ENCODE data around the gene CLEC20A. TPM values are rescaled to one million over a fixed set of nuclear protein-coding genes. Genes with fewer than 3 reads are reported as not detected.

CLEC20A gene
- total and polyA plus RNA-seq, 9 of the 15 experiments (the other 6 are each of a cell fraction or from before 2014, with no cell fraction given): not detected

DNA sequence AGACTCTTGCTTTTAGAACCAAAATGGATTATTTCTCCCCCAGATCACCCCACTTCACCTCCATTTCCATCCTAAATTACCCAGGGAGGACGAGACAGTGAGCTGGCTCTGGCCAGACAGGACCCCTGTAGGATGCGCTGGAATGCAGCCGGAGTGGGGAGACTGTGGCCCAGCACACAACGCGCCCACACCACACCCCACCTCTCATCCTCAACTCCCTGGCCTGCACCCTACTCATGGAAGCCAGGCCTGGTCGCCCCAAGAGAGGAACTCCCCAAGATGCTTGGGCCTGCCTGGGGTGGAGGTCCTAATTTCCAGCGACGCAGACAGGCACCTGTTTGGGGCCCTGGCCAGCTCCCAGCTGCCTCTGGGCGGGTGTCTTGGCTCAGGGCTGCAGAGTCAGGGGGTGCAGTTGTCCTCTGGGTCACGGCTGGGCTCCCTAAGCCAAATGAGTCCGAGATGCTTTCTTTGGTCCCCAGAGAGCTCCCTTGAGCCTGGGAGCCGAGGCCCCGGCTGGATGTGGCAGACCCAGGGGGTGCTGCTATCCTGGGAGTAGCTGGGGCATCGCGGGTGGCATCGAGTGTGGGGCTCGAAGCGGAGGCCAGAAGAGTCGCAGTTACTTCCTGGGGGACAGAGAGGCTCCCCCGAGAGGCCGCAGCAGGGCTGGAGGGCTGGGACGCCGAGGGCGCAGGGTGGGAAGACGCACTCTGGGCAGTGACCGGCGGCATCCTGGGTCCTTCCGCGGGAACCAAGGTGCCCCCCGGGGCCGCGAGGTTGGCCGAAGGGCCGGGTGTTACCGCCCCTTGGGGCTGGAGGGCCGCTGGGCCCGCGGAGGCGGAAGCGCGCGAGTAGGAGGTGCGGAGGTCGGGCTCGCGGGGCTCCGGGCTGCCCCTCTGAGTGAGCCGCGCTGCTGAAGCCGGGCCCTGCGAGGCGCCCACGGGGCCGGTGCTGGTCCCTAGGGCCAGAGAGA lies 10.4 kb downstream of the CLEC20A start:
- no peaks in the 10 kb centered on the region for H3K36me3 ChIP-seq (ENCODE audit: control insufficient read depth, insufficient read depth, low read length)
- H3K4me3 ChIP-seq: no peak overlapping the region
- H4K20me1 ChIP-seq (replicated peaks; ENCODE audit: control insufficient read depth, insufficient read depth, low read length): no peaks in the 10 kb centered on the region
- intact Hi-C loops (cut with micrococcal nuclease) (no loop called here), in situ Hi-C loops (cut with MboI) (no loop called here)
- no peaks in the 10 kb centered on the region; a peak in 1 of 5 replicates for H3K4me1 ChIP-seq (replicated peaks in 1 of 2; ENCODE audit: control insufficient read depth in 2 of 2, insufficient read depth in 2 of 2, low read length in 2 of 2)
- ChIA-PET POLR2A (interaction anchor here (0.6 to 1.4 kb wide), 3 partner anchors 8 to 15 kb away, joined by 3 read pairs; no protein-coding TSS in a partner anchor), CTCF (ENCODE audit: low intra/inter-chr PET ratio) (no interaction called here)
- H2AFZ ChIP-seq (ENCODE audit: low read depth, low read length): no peak overlapping the region
- H3K27me3 ChIP-seq (ENCODE audit: control insufficient read depth in 2 of 2, insufficient read depth in 2 of 2, low read length in 2 of 2): peaks cover 16 to 47% of the 10 kb centered on the region in 2 experiments; a peak in 4 of 5 replicates
- no peak for FAIRE-seq
- ATAC-seq: no peak
- no peaks in the 10 kb centered on the region for H3K79me2 ChIP-seq (ENCODE audit: control insufficient read depth, insufficient read depth, low read length)
- H3K9me3 ChIP-seq (replicated peaks; ENCODE audit: control insufficient read depth, insufficient read depth, low read depth, low read length): no peaks in the 10 kb centered on the region
- no peaks in the 10 kb centered on the region for H3K9me1 ChIP-seq (ENCODE audit: control insufficient read depth, insufficient read depth, low read length)
- no peak overlapping the region for H3K27ac ChIP-seq (ENCODE audit: extremely low read depth, low read depth, low read length)
- no TSS peak for BruUV-seq (replicated peaks)
- no peak for DNase-seq (ENCODE audit: extremely low read depth in 1 of 4, low spot score in 3 of 4)
- WGBS (ENCODE audit: insufficient coverage, low coverage, missing lambda C conversion rate): 7% methylated on average over 43 of the region's 54 CpGs
- no peak overlapping the region for H3K9ac ChIP-seq (ENCODE audit: insufficient read depth in 1 of 2, low read depth in 2 of 2, low read length in 2 of 2)
- no peak overlapping the region for H3K4me2 ChIP-seq (ENCODE audit: insufficient read depth, low read length)
- TF ChIP-seq NUFIP1 (IDR thresholded peaks at IDR 0.05; ENCODE audit: partially characterized antibody) (no peak), DNMT1 (IDR thresholded peaks at IDR 0.05) (no peak), NR2C1 (IDR thresholded peaks at IDR 0.05) (no peak), NR2C1 (tag; IDR thresholded peaks at IDR 0.05) (no peak), EWSR1 (IDR thresholded peaks at IDR 0.05; ENCODE audit: borderline replicate concordance, low read depth, partially characterized antibody) (no peak), ZFPM2 (CRISPR knock-in tag; IDR thresholded peaks at IDR 0.05) (no peak), EHMT2 (IDR thresholded peaks at IDR 0.05) (no peak), ZNF354B (CRISPR knock-in tag; IDR thresholded peaks at IDR 0.05) (no peak), ZBTB1 (CRISPR knock-in tag; IDR thresholded peaks at IDR 0.05; ENCODE audit: borderline replicate concordance, low read depth) (no peak), TAF1 (IDR thresholded peaks at IDR 0.05; ENCODE audit: control insufficient read depth, extremely low read depth, insufficient read depth, low read length, severe bottlenecking) (no peak)
- TF ChIP-seq, protein P1, sequence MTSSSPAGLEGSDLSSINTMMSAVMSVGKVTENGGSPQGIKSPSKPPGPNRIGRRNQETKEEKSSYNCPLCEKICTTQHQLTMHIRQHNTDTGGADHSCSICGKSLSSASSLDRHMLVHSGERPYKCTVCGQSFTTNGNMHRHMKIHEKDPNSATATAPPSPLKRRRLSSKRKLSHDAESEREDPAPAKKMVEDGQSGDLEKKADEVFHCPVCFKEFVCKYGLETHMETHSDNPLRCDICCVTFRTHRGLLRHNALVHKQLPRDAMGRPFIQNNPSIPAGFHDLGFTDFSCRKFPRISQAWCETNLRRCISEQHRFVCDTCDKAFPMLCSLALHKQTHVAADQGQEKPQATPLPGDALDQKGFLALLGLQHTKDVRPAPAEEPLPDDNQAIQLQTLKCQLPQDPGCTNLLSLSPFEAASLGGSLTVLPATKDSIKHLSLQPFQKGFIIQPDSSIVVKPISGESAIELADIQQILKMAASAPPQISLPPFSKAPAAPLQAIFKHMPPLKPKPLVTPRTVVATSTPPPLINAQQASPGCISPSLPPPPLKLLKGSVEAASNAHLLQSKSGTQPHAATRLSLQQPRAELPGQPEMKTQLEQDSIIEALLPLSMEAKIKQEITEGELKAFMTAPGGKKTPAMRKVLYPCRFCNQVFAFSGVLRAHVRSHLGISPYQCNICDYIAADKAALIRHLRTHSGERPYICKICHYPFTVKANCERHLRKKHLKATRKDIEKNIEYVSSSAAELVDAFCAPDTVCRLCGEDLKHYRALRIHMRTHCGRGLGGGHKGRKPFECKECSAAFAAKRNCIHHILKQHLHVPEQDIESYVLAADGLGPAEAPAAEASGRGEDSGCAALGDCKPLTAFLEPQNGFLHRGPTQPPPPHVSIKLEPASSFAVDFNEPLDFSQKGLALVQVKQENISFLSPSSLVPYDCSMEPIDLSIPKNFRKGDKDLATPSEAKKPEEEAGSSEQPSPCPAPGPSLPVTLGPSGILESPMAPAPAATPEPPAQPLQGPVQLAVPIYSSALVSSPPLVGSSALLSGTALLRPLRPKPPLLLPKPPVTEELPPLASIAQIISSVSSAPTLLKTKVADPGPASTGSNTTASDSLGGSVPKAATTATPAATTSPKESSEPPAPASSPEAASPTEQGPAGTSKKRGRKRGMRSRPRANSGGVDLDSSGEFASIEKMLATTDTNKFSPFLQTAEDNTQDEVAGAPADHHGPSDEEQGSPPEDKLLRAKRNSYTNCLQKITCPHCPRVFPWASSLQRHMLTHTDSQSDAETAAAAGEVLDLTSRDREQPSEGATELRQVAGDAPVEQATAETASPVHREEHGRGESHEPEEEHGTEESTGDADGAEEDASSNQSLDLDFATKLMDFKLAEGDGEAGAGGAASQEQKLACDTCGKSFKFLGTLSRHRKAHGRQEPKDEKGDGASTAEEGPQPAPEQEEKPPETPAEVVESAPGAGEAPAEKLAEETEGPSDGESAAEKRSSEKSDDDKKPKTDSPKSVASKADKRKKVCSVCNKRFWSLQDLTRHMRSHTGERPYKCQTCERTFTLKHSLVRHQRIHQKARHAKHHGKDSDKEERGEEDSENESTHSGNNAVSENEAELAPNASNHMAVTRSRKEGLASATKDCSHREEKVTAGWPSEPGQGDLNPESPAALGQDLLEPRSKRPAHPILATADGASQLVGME (CRISPR knock-in tag; IDR thresholded peaks at IDR 0.05): no peak
- TF ChIP-seq, protein P2, sequence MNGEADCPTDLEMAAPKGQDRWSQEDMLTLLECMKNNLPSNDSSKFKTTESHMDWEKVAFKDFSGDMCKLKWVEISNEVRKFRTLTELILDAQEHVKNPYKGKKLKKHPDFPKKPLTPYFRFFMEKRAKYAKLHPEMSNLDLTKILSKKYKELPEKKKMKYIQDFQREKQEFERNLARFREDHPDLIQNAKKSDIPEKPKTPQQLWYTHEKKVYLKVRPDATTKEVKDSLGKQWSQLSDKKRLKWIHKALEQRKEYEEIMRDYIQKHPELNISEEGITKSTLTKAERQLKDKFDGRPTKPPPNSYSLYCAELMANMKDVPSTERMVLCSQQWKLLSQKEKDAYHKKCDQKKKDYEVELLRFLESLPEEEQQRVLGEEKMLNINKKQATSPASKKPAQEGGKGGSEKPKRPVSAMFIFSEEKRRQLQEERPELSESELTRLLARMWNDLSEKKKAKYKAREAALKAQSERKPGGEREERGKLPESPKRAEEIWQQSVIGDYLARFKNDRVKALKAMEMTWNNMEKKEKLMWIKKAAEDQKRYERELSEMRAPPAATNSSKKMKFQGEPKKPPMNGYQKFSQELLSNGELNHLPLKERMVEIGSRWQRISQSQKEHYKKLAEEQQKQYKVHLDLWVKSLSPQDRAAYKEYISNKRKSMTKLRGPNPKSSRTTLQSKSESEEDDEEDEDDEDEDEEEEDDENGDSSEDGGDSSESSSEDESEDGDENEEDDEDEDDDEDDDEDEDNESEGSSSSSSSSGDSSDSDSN (IDR thresholded peaks at IDR 0.05; ENCODE audit: borderline replicate concordance in 1 of 2, low read depth in 2 of 2, low read length in 2 of 2): no peak

All from K562 (cell line).